ENCODE measurements around the gene CRCP. TPM values are rescaled to one million over a fixed set of nuclear protein-coding genes. Genes with fewer than 3 reads are reported as not detected.
A peak's percentile ranks its signal among the peaks of the same experiment; 100 is the strongest.
"Not testable (repeated sequence)": the region's sequence is repeated elsewhere in the genome, so short reads cannot be mapped to it uniquely, and the experiment has no call there.

CRCP gene
- 15.3 TPM for polyA plus RNA-seq (2013, experiment 1 of 2)
- 13.6 TPM for polyA plus RNA-seq (2013, experiment 2 of 2)

DNA sequence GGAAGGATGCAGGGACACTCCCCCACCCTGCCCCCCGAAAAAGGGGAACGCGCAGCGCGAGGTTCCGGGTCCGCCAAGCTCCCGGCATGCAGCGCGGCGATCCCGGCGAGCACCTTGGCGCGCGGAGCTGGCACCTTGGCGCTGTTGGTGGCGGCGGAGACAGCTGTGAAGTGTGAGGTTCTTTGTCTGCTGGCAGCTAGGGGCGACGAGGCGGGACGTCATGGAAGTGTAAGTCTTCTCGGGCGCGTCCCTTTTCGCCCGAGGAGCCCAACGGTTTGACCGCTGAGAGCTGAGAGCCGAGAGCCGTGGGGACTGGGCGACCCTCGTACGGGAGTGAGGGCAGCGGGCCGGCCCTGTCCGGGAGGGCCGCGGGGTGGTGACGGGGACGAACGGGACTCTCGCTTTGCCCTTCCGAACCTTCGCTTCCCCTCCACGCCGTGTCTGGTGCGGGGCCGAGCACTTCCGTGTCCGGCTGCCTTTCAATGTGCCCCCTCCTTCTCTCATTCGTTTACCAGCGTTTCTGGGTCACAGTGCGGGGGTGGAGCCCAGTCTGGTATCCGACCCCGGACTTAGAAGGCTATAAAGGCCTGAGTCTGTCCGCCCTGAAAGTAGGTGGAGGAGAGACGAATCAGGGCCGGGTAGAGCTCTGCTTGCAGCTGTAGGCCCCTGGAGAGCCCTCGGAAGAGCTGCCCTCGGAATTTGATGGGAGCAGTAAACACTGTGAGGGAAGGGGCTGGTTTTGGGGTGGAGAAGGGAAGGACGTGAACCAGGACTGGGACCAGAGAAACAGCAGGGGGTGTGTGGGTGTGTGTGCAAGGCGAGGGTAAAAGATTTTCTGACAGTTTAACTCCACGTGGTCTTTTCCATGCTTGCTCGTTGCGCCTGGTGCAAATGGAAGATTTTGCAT, at the start of gene CRCP:
Gene CRCP, plus strand, starts transcription at position 105 of the 907 bp plus-strand sequence. Its CDS starts 116 bp downstream, at position 221.
- Histone ChIP-seq H3K9me3 (ENCODE audit: control insufficient read depth, low read length) (no peaks in the 10 kb centered on the region), H3K27ac (ENCODE audit: low read depth, low read length, severe bottlenecking) (peak within 1 kb of the TSS; percentile 91), H3K36me3 (ENCODE audit: control insufficient read depth, insufficient read depth, low read length) (peaks cover 16% of the 10 kb centered on the region), H3K4me1 (ENCODE audit: control insufficient read depth, insufficient read depth, low read length, poor library complexity, severe bottlenecking) (peaks cover 13% of the 10 kb centered on the region), H3K4me3 (ENCODE audit: extremely low read depth, insufficient read depth, low read length, poor library complexity, severe bottlenecking) (peak within 1 kb of the TSS; percentile 84)
- WGBS, 2 experiments (ENCODE audit: insufficient coverage in 2 of 2) = 1 to 3% methylated on average over 48 to 60 of the region's 67 CpGs

DNA sequence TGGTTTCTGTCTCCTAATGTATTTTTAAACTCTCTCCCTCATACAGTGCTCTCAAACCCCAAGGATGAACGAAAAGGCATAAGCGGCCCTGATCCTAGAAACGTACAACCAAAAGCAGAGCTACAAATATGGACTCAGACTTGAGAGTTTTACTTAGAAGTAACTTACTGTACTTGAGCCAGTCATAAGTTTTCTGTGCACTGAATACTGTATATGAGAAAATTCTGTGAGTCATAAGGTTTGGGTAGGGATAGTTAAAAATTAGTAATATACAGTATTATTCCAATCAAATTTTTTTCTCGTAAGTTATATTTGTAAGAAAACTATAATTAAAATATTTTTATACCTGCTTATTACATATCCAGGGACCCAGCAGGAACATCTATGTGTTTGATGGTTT, 44.9 kb upstream of the CRCP start:
- WGBS, 2 experiments (ENCODE audit: insufficient coverage in 2 of 2) = 100% methylated on average over 1 to 3 of the region's 4 CpGs
- no peaks in the 10 kb centered on the region for H3K9me3 ChIP-seq (ENCODE audit: control insufficient read depth, low read length)
- H3K27ac ChIP-seq (ENCODE audit: low read depth, low read length, severe bottlenecking) = no peak overlapping the region
- H3K36me3 ChIP-seq (ENCODE audit: control insufficient read depth, insufficient read depth, low read length) = no peaks in the 10 kb centered on the region
- H3K4me1 ChIP-seq (ENCODE audit: control insufficient read depth, insufficient read depth, low read length, poor library complexity, severe bottlenecking) = no peaks in the 10 kb centered on the region
- H3K4me3 ChIP-seq (ENCODE audit: extremely low read depth, insufficient read depth, low read length, poor library complexity, severe bottlenecking) = no peak overlapping the region

DNA sequence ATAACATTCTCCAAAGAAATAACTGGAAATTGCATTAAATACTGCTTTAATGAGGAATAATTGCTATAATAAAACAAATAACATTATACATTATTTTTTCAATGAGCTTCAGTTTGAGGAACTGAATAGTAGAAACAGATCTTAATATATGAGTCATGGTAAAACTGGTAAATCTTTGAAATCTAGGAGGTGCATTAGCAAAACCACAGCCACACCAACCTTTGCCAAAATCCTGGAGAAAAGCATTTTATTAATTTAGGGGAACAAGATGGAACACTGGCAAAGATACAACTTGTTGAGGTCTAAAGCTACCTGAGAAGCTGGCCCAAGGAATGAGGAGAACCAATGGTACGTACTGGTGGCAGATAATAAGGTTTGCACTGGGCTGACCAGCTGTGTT, 44.4 kb upstream of the CRCP start:
- no peak overlapping the region for H3K4me3 ChIP-seq (ENCODE audit: extremely low read depth, insufficient read depth, low read length, poor library complexity, severe bottlenecking)
- H3K36me3 ChIP-seq (ENCODE audit: control insufficient read depth, insufficient read depth, low read length) = no peaks in the 10 kb centered on the region
- no peaks in the 10 kb centered on the region for H3K9me3 ChIP-seq (ENCODE audit: control insufficient read depth, low read length)
- 90 to 93% methylated on average over 1 of the region's 1 CpG for WGBS, 2 experiments (ENCODE audit: insufficient coverage in 2 of 2)
- no peak overlapping the region for H3K27ac ChIP-seq (ENCODE audit: low read depth, low read length, severe bottlenecking)
- no peaks in the 10 kb centered on the region for H3K4me1 ChIP-seq (ENCODE audit: control insufficient read depth, insufficient read depth, low read length, poor library complexity, severe bottlenecking)

DNA sequence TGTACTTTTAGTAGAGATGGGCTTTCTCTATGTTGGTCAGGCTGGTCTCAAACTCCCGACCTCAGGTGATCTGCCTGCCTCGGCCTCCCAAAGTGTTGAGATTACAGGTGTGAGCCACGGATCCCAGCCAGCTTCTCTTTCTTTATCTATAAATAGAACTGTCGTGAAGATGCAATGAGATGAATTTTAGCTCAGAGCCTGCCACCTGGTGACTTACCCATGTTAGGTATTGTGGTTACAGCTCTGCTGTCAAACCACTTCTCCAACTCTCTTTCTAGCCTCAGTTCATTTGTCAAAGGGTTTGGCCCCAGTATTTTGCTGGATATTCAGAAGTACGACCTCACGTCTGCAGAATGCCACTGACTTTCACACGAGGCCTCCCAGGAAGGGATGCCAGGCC, 42.4 kb upstream of the CRCP start:
- H3K27ac ChIP-seq (ENCODE audit: low read depth, low read length, severe bottlenecking); H3K9me3 ChIP-seq (ENCODE audit: control insufficient read depth, low read length); H3K4me3 ChIP-seq (ENCODE audit: extremely low read depth, insufficient read depth, low read length, poor library complexity, severe bottlenecking); H3K36me3 ChIP-seq (ENCODE audit: control insufficient read depth, insufficient read depth, low read length); H3K4me1 ChIP-seq (ENCODE audit: control insufficient read depth, insufficient read depth, low read length, poor library complexity, severe bottlenecking): not testable (repeated sequence)
- 80 to 83% methylated on average over 5 of the region's 7 CpGs for WGBS, 2 experiments (ENCODE audit: insufficient coverage in 2 of 2)

DNA sequence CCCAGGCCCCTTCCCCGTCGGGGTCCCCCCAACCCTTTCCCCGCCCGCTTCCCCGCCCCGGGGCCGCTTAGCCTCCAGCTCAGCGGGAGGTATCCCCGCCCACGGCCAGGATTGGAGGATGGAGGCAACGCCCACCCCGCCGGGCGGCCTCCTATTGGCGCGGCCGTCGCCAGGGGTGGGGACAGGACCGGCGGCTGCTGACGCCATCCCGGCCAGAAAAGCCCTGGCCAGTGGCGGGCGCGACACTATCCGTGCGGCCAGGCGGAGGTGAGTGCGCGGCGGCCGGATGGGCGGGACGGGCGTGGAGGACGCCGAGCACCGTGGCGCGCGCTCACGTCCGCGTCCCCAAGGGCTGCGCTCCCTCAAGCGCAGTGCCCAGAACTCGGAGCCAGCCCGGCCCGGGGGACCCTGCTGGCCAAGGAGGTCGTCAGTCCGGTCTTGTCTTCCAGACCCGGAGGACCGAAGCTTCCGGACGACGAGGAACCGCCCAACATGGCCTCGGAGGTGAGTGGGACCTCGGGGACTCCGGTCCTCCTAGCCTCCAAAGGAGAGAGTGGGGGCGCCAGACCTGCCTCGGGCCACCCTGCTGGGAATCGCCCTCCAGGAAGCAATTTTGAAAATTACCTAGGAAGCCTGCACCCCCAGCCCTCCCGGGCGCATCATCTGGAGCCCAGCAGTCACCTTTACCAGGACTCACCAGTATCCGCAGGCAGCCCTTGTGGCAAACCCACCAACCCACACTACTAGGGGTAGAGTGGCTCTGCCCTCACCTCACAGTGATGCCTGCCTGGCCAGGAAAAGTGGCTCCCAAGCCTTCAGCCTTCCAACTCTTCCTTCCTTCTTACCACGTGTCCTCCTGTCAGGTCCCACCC, 38.8 kb upstream of the CRCP start, which contains the start of gene ASL:
Gene ASL, plus strand, starts transcription at position 230 of the 872 bp plus-strand sequence. Its CDS starts 263 bp downstream, at position 493.
- Histone ChIP-seq H3K4me3 (ENCODE audit: extremely low read depth, insufficient read depth, low read length, poor library complexity, severe bottlenecking) (peak within 1 kb of the TSS; percentile 76), H3K4me1 (ENCODE audit: control insufficient read depth, insufficient read depth, low read length, poor library complexity, severe bottlenecking) (peaks cover 6% of the 10 kb centered on the region), H3K36me3 (ENCODE audit: control insufficient read depth, insufficient read depth, low read length) (peaks cover under 1% of the 10 kb centered on the region), H3K9me3 (ENCODE audit: control insufficient read depth, low read length) (no peaks in the 10 kb centered on the region), H3K27ac (ENCODE audit: low read depth, low read length, severe bottlenecking) (no peak within 1 kb of the TSS)
- 0% methylated on average over 59 to 64 of the region's 67 CpGs for whole genome bisulfite sequencing, 2 experiments (ENCODE audit: insufficient coverage in 2 of 2)

DNA sequence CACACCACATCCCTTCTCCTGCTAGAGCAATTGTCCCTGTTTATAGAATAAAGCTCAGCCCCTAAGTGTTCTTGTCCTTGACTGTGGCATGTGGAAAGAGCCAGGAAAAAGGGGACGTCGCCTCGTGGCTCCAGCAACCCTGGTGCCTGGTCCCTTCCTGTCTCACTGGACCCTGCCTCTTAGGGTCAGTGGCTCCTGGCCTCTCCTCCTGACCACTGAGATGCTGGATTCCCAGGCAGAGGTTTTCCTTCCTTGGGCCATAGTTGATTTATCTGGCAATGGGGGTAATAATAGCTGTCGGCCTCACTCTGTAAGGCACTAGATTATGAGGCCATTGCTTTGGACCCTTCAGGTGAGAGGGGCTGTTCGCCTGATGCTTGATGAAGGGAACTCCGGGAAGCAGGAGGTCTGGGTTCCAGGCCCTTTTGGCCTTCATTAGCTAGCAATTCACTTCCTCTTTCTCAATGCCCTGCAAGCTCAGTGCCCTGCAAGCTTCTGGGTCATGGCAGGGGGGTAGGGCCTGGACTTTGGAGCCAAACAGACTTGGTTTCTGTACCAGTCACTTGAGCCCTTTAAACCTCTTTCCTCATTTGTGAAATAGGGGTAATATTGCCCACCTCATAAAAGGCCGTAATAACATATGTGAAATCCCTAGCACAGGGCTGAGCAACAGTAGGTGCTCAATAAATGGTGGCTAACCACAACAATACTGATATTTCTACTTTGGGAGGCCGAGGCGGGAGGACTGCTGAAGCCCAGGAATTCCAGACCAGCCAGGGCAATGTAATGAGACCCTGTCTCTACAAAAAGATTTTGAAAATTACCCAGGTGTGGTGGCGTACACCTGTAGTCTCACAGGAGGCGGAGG, 38.0 kb upstream of the CRCP start:
- Histone ChIP-seq H3K4me1 (ENCODE audit: control insufficient read depth, insufficient read depth, low read length, poor library complexity, severe bottlenecking) (peaks cover 6% of the 10 kb centered on the region), H3K27ac (ENCODE audit: low read depth, low read length, severe bottlenecking) (no peak overlapping the region), H3K9me3 (ENCODE audit: control insufficient read depth, low read length) (no peaks in the 10 kb centered on the region), H3K36me3 (ENCODE audit: control insufficient read depth, insufficient read depth, low read length) (peaks cover 3% of the 10 kb centered on the region), H3K4me3 (ENCODE audit: extremely low read depth, insufficient read depth, low read length, poor library complexity, severe bottlenecking) (peak overlapping the region; percentile 76)
- 84 to 86% methylated on average over 10 to 11 of the region's 11 CpGs for WGBS, 2 experiments (ENCODE audit: insufficient coverage in 2 of 2)

DNA sequence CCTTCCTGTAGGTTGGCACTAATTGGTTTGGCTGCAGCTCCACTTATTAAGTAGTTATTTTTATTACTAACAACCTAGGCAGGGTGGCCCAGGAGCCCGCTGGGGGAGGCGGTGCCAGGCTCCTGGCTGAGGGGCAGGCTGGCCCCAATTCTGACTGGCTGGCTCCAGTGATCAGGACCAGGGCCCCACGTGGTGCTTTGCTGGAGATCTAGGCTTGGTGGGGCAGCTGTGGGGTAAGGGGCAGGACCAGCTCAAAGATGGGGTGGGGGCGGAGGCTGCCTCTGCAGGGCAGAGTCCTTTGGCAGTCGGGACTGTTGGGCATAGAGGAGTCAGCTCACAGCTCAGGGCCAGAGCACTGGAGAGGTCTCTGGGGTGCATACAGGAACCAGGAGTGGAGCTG, 36.6 kb upstream of the CRCP start:
- H3K9me3 ChIP-seq (ENCODE audit: control insufficient read depth, low read length) = no peaks in the 10 kb centered on the region
- H3K4me1 ChIP-seq (ENCODE audit: control insufficient read depth, insufficient read depth, low read length, poor library complexity, severe bottlenecking) = peaks cover 6% of the 10 kb centered on the region
- H3K4me3 ChIP-seq (ENCODE audit: extremely low read depth, insufficient read depth, low read length, poor library complexity, severe bottlenecking) = no peak overlapping the region
- H3K27ac ChIP-seq (ENCODE audit: low read depth, low read length, severe bottlenecking) = no peak overlapping the region
- H3K36me3 ChIP-seq (ENCODE audit: control insufficient read depth, insufficient read depth, low read length) = peaks cover 15% of the 10 kb centered on the region
- WGBS, 2 experiments (ENCODE audit: insufficient coverage in 2 of 2) = 93 to 97% methylated on average over 3 to 5 of the region's 5 CpGs

DNA sequence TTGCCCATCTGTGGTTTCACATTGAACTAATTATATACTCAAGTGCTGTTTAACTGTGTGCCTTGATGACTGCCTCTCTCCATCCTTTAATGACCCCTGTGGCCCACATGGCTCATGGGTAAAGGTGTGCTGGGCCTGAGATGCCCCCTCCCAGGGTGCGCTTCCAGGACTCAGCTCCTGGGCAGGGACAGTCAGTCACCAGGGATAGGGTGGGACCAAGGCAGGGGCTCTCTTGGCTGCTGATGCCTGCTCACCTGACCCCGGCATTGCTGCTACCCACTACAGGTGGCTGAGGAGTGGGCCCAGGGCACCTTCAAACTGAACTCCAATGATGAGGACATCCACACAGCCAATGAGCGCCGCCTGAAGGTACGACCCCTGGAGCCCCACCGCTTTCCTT, 32.6 kb upstream of the CRCP start:
- no peaks in the 10 kb centered on the region for H3K9me3 ChIP-seq (ENCODE audit: control insufficient read depth, low read length)
- H3K36me3 ChIP-seq (ENCODE audit: control insufficient read depth, insufficient read depth, low read length) = peaks cover 26% of the 10 kb centered on the region
- WGBS, 2 experiments (ENCODE audit: insufficient coverage in 2 of 2) = 93 to 94% methylated on average over 5 to 6 of the region's 6 CpGs
- H3K4me3 ChIP-seq (ENCODE audit: extremely low read depth, insufficient read depth, low read length, poor library complexity, severe bottlenecking) = no peak overlapping the region
- no peak overlapping the region for H3K27ac ChIP-seq (ENCODE audit: low read depth, low read length, severe bottlenecking)
- H3K4me1 ChIP-seq (ENCODE audit: control insufficient read depth, insufficient read depth, low read length, poor library complexity, severe bottlenecking) = no peaks in the 10 kb centered on the region

DNA sequence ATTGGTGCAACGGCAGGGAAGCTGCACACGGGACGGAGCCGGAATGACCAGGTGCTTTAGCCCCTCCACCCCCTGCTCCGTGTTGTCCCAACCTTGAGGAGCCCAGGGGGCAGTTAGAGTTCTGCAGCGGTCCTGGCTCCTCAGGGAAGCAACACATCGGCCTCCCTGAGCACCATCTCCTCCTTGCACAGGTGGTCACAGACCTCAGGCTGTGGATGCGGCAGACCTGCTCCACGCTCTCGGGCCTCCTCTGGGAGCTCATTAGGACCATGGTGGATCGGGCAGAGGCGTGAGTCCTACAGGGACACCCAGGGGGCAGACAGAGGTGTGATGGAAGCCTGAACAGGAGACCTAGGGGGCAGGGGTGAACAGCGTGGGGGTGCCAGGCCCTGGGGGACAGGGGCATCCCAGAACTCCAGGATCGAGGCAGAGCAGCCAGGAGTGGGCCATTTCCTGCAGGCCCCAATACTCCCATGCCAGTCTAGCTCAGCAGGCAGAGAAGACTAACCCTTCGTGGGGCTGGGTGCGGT, 31.7 kb upstream of the CRCP start:
- Histone ChIP-seq H3K9me3 (ENCODE audit: control insufficient read depth, low read length) (no peaks in the 10 kb centered on the region), H3K4me3 (ENCODE audit: extremely low read depth, insufficient read depth, low read length, poor library complexity, severe bottlenecking) (no peak overlapping the region), H3K27ac (ENCODE audit: low read depth, low read length, severe bottlenecking) (no peak overlapping the region), H3K4me1 (ENCODE audit: control insufficient read depth, insufficient read depth, low read length, poor library complexity, severe bottlenecking) (no peaks in the 10 kb centered on the region), H3K36me3 (ENCODE audit: control insufficient read depth, insufficient read depth, low read length) (peaks cover 32% of the 10 kb centered on the region)
- 93 to 94% methylated on average over 7 to 14 of the region's 16 CpGs for WGBS, 2 experiments (ENCODE audit: insufficient coverage in 2 of 2)

DNA sequence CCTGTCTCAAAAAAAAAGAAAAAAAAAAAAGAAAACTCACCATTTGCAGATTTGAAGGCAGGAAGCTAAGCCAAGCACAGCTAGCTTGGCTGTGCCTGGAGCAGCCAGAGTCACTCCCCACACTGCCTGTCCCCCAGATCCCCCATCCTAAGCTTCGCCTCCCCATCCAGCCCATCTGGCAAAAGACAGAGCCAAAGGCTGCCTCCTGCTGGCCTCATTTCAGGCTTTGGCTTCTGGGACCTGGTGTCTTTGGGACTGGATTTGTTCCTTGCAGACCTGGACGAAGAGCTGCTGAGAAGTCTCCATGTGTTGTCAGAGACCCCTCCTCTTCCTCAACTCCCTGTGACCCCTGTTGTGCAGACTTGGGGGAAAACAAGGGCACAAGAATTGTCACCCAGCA, 31.0 kb upstream of the CRCP start:
- Histone ChIP-seq H3K4me1 (ENCODE audit: control insufficient read depth, insufficient read depth, low read length, poor library complexity, severe bottlenecking) (no peaks in the 10 kb centered on the region), H3K27ac (ENCODE audit: low read depth, low read length, severe bottlenecking) (no peak overlapping the region), H3K4me3 (ENCODE audit: extremely low read depth, insufficient read depth, low read length, poor library complexity, severe bottlenecking) (no peak overlapping the region), H3K36me3 (ENCODE audit: control insufficient read depth, insufficient read depth, low read length) (peaks cover 34% of the 10 kb centered on the region), H3K9me3 (ENCODE audit: control insufficient read depth, low read length) (no peaks in the 10 kb centered on the region)
- 83 to 100% methylated on average over 1 of the region's 2 CpGs for WGBS, 2 experiments (ENCODE audit: insufficient coverage in 2 of 2)
